Prostate gland (tissue), 2 donors: ENCODE measurements around the gene SLC12A3. TPM values are rescaled to one million over a fixed set of nuclear protein-coding genes. Genes with fewer than 3 reads are reported as not detected.

Experiments used
- DNase-seq: peaks from one replicate; pipeline ENCODE4 v3.0.0-alpha.2; 2019; ENCODE audit warnings: low spot score
- H3K27ac ChIP-seq, 2 donors: fragments of 200-600 bp; sonication (generic); 2 replicates each; pipeline ENCODE4 v1.5.1; 2017 to 2019
- H3K27me3 ChIP-seq: fragments of 200-600 bp; sonication (generic); replicated peaks from 2 replicates; pipeline ENCODE4 v1.5.1; 2019; ENCODE audit not compliant: insufficient read depth
- H3K36me3 ChIP-seq, 2 donors: fragments of 200-600 bp; sonication (generic); 1 replicate in 1 of 2; 2 replicates in 1 of 2; pipeline versions ENCODE4 v1.5.1 to v1.8.1; 2017 to 2019
- H3K4me1 ChIP-seq: fragments of 200-600 bp; sonication (generic); replicated peaks from 2 replicates; pipeline ENCODE4 v1.5.1; 2019
- H3K4me3 ChIP-seq, 2 donors: fragments of 200-600 bp; sonication (generic); 2 replicates each; pipeline ENCODE4 v1.5.1; 2017 to 2019
- H3K9me3 ChIP-seq: fragments of 200-600 bp; sonication (generic); 2 replicates; pipeline ENCODE4 v1.5.1; 2017
- CTCF ChIP-seq, 4 experiments: fragments of 200-600 bp in 2 of 4; fragments of 450-650 bp in 2 of 4; sonication (generic) in 2 of 4; IDR thresholded peaks; 1 replicate in 3 of 4; 2 replicates in 1 of 4; pipeline ENCODE4 v1.5.1; 2016 to 2019; ENCODE audit warnings: antibody characterized with exemption in 4 of 4, mild to moderate bottlenecking in 2 of 4, moderate library complexity in 2 of 4
- POLR2A ChIP-seq: fragments of 450-650 bp; IDR thresholded peaks from one replicate; pipeline ENCODE4 v1.6.1; 2016; ENCODE audit warnings: antibody characterized with exemption, mild to moderate bottlenecking
- POLR2AphosphoS5 ChIP-seq: sonication (generic); formaldehyde crosslinking; IDR thresholded peaks from one replicate; pipeline ENCODE4 v1.6.1; 2017; ENCODE audit warnings: antibody characterized with exemption
- WGBS: methylation state at CpG from one replicate; pipeline ENCODE4 v1.1.5; 2018; 5-methylcytosine and 5-hydroxymethylcytosine counted together
- intact Hi-C: fragments of 100-400 bp; cut with DNase I; formaldehyde crosslinking; loops from one replicate; pipeline ENCODE4 v1.14.2; 2022
- microRNA counts, 2 donors: library from miRNA; unstranded; fragments of <30 nt; microRNA quantifications; one replicate each; lab custom pipeline; 2016 to 2017
- microRNA-seq: library from miRNA; unstranded; fragments of <30 nt; microRNA quantifications from one replicate; pipeline ENCODE4, GENCODE V29; 2016
- small RNA-seq, 2 donors: library from RNA; depleted of rRNA; stranded (forward); fragments of <200 nt; gene quantifications; one replicate each; pipeline ENCODE3, GENCODE V24; 2016
- total RNA-seq, 2 donors: library from RNA; depleted of rRNA; stranded (reverse); fragments of >200 nt; gene quantifications; one replicate each; pipeline ENCODE4 v1.1.0, GENCODE V29; 2016

Gene SLC12A3
- total RNA-seq, 2 donors from 2014 or later, result 0.23 TPM; not detected in 1

DNA sequence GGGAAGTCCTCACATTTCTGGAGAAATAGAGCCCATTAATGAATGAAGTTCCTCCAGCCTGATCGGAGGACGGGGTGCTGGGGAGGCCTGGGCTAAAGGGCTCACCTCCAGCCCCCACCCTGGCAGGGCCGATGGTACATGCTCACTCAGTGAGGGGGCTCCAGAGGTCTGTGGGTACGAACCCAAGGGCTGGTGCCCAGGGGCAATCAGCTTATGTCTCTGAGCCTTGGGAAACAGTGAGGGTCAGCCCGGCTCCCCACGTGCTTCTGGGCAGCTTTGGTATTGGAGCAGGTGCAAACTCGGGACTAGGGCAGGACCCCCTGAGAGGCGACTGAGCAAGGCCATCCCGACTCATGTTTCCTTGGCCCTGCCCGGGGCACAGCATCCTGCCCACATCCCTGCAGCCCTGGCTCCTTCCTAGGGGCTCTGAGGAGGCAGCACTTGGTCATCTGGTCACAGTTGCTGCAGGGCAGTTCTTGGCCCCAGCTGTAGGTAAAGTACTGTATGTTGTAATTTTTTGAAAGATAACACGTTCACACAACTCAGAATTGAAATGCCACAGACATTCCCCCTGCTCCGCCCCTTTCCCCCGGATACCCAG is 95.8 kb downstream of the SLC12A3 start:
- DNase-seq, result no peak
- H3K4me3 ChIP-seq, result no peak overlapping the region
- WGBS, result 85% methylated on average over 13 of the region's 13 CpGs
- H3K4me1 ChIP-seq, result no peaks in the 10 kb centered on the region
- H3K27me3 ChIP-seq, result no peaks in the 10 kb centered on the region
- no peaks in the 10 kb centered on the region for H3K9me3 ChIP-seq
- intact Hi-C loops, result no loop called here
- H3K36me3 ChIP-seq, result no peaks in the 10 kb centered on the region
- H3K27ac ChIP-seq, result no peak overlapping the region
- no peak for TF ChIP-seq POLR2AphosphoS5
- no peak for TF ChIP-seq CTCF (IDR thresholded peaks at IDR 0.05)
- no peak for TF ChIP-seq POLR2A

DNA sequence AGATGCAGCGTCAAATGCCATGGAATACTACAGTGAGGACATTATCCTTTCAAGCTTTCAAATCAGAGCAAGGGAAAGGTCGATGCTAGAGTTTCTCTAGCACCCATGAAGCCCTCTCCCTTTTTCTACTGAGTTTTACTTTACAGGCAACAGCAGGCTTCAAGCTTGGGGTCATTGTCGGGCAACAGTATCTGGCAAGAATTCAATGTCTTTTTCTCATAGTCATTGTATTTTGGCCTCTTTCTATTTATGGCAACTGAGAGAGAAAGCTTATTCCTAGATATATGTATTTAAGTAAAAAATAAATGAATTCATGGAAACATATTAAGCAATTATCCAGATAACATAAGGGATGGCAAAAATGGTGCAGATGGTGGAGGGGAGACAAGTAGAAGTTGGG is 96.4 kb downstream of the SLC12A3 start:
- Histone ChIP-seq H3K27me3 (no peaks in the 10 kb centered on the region), H3K36me3 (no peaks in the 10 kb centered on the region), H3K9me3 (no peaks in the 10 kb centered on the region), H3K4me1 (no peaks in the 10 kb centered on the region), H3K4me3 (no peak overlapping the region), H3K27ac (no peak overlapping the region)
- intact Hi-C loops, result no loop called here
- TF ChIP-seq CTCF (IDR thresholded peaks at IDR 0.05) (no peak), POLR2A (no peak), POLR2AphosphoS5 (no peak)
- 77% methylated on average over 3 of the region's 3 CpGs for WGBS
- no peak for DNase-seq

GRCh38 chr16:56961851-56962281 is 96.9 kb downstream of the SLC12A3 start, which contains the start of gene CETP:
Gene CETP, plus strand, starts transcription at chr16:56961950. Its CDS starts 30 bp downstream, at chr16:56961980.
- intact Hi-C loops, result no loop called here
- TF ChIP-seq POLR2A (no peak), POLR2AphosphoS5 (no peak), CTCF (IDR thresholded peaks at IDR 0.05) (no peak)
- no peaks in the 10 kb centered on the region for H3K27me3 ChIP-seq
- no peak within 1 kb of the TSS for H3K27ac ChIP-seq
- H3K4me1 ChIP-seq, result no peaks in the 10 kb centered on the region
- DNase-seq, result no peak
- no peaks in the 10 kb centered on the region for H3K36me3 ChIP-seq
- WGBS, result 81% methylated on average over 12 of the region's 12 CpGs
- no peaks in the 10 kb centered on the region for H3K9me3 ChIP-seq
- H3K4me3 ChIP-seq, result no peak within 1 kb of the TSS

GRCh38 chr16:56964243-56965148 is 99.5 kb downstream of the SLC12A3 start:
- Histone ChIP-seq H3K27me3 (no peaks in the 10 kb centered on the region), H3K9me3 (no peaks in the 10 kb centered on the region), H3K36me3 (no peaks in the 10 kb centered on the region), H3K4me1 (no peaks in the 10 kb centered on the region), H3K4me3 (no peak overlapping the region), H3K27ac (no peak overlapping the region)
- peak; percentile 50 to 82 (median 70) for TF ChIP-seq CTCF (IDR thresholded peaks at IDR 0.05)
- no peak for TF ChIP-seq POLR2A
- no peak for TF ChIP-seq POLR2AphosphoS5
- DNase-seq, result peak; percentile 54
- intact Hi-C loops, result no loop called here
- 53% methylated on average over 29 of the region's 30 CpGs for WGBS

MicroRNA genes within 50 kb of the gene (microRNA counts, 767-probe panel; counts per million panel counts)
- microRNA hsa-miR-138-5p (lab: Ali Mortazavi, UCI), result 0 to 431 counts per million in 2 donors

Small RNA genes within 50 kb of the gene (microRNA-seq; reads per million reads assigned to microRNA genes)
- gene MIR138-2 (1.3 reads per million, percentile 16 among the genes with 10 or more reads in this experiment), gene MIR6863 (not detected)

Small RNA genes within 50 kb of the gene (small RNA-seq; reads per million reads assigned to genes)
- gene MIR138-2, result 0 reads per million in 2 donors

Other genes starting within 250 kb of the SLC12A3 start
- gene MT1E, start 239.4 kb upstream of the SLC12A3 start, total RNA-seq, result 100 to 1,000 TPM; 110 to 339 TPM
- gene MT1M, start 232.5 kb upstream of the SLC12A3 start, total RNA-seq, result 10 to 100 TPM; 14.8 to 37.4 TPM
- gene MT1A, start 226.5 kb upstream of the SLC12A3 start, total RNA-seq, result 1 to 10 TPM in 1 of 2 donors, not detected in 1; 6.9 TPM
- not detected for gene MT1B, start 213.3 kb upstream of the SLC12A3 start, total RNA-seq
- gene MT1F, start 207.2 kb upstream of the SLC12A3 start, total RNA-seq, result 10 to 100 TPM; 18.5 to 37.3 TPM
- gene MT1G, start 197.1 kb upstream of the SLC12A3 start, total RNA-seq, result 100 to 1,000 TPM; 189 to 745 TPM
- gene MT1H, start 195.4 kb upstream of the SLC12A3 start, total RNA-seq, result 10 to 100 TPM in 1 of 2 donors, not detected in 1; 10.5 TPM
- 100 to 1,000 TPM; 268 to 697 TPM for gene MT1X, start 182.7 kb upstream of the SLC12A3 start, total RNA-seq
- gene NUP93, start 135.1 kb upstream of the SLC12A3 start, total RNA-seq, result 10 to 100 TPM; 38.8 to 73.3 TPM
- 100 to 1,000 TPM; 365 to 952 TPM for gene HERPUD1, start 66.9 kb downstream of the SLC12A3 start, total RNA-seq
- under 1 TPM in 1 of 2 donors, not detected in 1; 0.40 TPM for gene CETP, start 96.7 kb downstream of the SLC12A3 start, total RNA-seq
- 10 to 100 TPM in 1 of 2 donors, 1 to 10 TPM in 1; 9.5 to 31.2 TPM for gene NLRC5, start 124.3 kb downstream of the SLC12A3 start, total RNA-seq
- 10 to 100 TPM; 22.3 to 23.3 TPM for gene CPNE2, start 227.4 kb downstream of the SLC12A3 start, total RNA-seq